DMS53 (cell line): Measurements from ENCODE around the gene VIPR2.

Experiments used
- DNase-seq: peaks from one replicate; lab custom pipeline; 2025; lab: John Stamatoyannopoulos, UW

Gene VIPR2

GRCh38 chr7:159157714-159158113 is 13.0 kb upstream of the VIPR2 start:
- DNase-seq: peak; percentile 21

- no peak for DNase-seq
Measured at GRCh38 chr7:159156436-159157245, 12.0 kb upstream of the VIPR2 start.

GRCh38 chr7:159155410-159155809 is 10.7 kb upstream of the VIPR2 start:
- DNase-seq: no peak

- no peak for DNase-seq
Measured at GRCh38 chr7:159154243-159154642, 9.6 kb upstream of the VIPR2 start.

GRCh38 chr7:159153511-159153910 is 8.8 kb upstream of the VIPR2 start:
- DNase-seq: no peak

GRCh38 chr7:159152816-159153215 is 8.1 kb upstream of the VIPR2 start:
- no peak for DNase-seq

GRCh38 chr7:159151231-159151630 is 6.6 kb upstream of the VIPR2 start:
- no peak for DNase-seq

- DNase-seq: no peak
Measured at GRCh38 chr7:159149488-159149887, 4.8 kb upstream of the VIPR2 start.

GRCh38 chr7:159148430-159149395 is 4.0 kb upstream of the VIPR2 start:
- no peak for DNase-seq

- no peak for DNase-seq
Measured at GRCh38 chr7:159147687-159148086, 3.0 kb upstream of the VIPR2 start.

- no peak for DNase-seq
Measured at GRCh38 chr7:159147246-159147645, 2.6 kb upstream of the VIPR2 start.

- DNase-seq: no peak
Measured at GRCh38 chr7:159146084-159146858, 1.6 kb upstream of the VIPR2 start.

- DNase-seq: no peak
Measured at GRCh38 chr7:159145490-159145855, 806 bp upstream of the VIPR2 start.

GRCh38 chr7:159143780-159144757 is 598 bp downstream of the VIPR2 start:
- no peak for DNase-seq

GRCh38 chr7:159142730-159143129 is 1.9 kb downstream of the VIPR2 start:
- DNase-seq: no peak

- no peak for DNase-seq
Measured at GRCh38 chr7:159142199-159142598, 2.5 kb downstream of the VIPR2 start.

- no peak for DNase-seq
Measured at GRCh38 chr7:159141660-159142059, 3.0 kb downstream of the VIPR2 start.

GRCh38 chr7:159141167-159141566 is 3.5 kb downstream of the VIPR2 start:
- no peak for DNase-seq

- no peak for DNase-seq
Measured at GRCh38 chr7:159140170-159140910, 4.3 kb downstream of the VIPR2 start.

GRCh38 chr7:159139639-159140038 is 5.0 kb downstream of the VIPR2 start:
- no peak for DNase-seq
